Activated CD8-positive, alpha-beta memory T cell treated with anti-CD3 and anti-CD28 coated beads for 48 hours (primary cell): Measurements from ENCODE around the gene LCE1A.

Experiments
- DNase-seq, 3 experiments: peaks; one replicate each; pipeline ENCODE4 v3.0.0-alpha.2; 2020; ENCODE audit warnings: low read depth in 2 of 3, low spot score in 2 of 3

The LCE1A gene

DNA sequence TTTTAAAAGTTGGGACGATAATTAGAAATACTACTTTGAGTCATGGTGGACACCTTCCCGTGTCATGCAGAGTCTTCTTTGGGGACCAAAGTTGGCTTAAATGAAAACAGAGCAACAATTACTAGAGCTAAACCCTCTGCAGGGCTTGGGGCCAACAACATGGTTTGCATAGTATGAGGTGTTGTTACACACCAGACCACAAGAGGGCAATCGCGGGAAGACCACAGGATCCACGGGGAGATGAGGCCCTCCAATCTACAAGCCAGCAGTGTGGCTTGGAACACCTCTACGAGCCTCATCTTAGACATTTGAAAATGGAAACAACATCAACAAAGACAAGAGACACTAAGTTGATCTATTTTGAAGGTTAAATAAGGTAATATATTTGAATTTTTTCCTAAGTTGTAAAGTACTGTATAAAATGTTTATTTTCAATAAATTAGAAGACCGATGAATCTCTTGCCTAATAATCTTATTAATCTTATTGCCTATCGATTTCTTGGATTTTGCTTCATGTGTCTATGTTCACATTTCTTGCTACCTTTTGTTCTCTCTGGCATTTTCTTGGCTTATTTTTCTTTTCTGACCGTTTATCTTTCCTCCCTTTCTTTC is 42.6 kb downstream of the LCE1A start:
- DNase-seq = peak in 2 of 3 experiments; percentile 2 to 34

DNA sequence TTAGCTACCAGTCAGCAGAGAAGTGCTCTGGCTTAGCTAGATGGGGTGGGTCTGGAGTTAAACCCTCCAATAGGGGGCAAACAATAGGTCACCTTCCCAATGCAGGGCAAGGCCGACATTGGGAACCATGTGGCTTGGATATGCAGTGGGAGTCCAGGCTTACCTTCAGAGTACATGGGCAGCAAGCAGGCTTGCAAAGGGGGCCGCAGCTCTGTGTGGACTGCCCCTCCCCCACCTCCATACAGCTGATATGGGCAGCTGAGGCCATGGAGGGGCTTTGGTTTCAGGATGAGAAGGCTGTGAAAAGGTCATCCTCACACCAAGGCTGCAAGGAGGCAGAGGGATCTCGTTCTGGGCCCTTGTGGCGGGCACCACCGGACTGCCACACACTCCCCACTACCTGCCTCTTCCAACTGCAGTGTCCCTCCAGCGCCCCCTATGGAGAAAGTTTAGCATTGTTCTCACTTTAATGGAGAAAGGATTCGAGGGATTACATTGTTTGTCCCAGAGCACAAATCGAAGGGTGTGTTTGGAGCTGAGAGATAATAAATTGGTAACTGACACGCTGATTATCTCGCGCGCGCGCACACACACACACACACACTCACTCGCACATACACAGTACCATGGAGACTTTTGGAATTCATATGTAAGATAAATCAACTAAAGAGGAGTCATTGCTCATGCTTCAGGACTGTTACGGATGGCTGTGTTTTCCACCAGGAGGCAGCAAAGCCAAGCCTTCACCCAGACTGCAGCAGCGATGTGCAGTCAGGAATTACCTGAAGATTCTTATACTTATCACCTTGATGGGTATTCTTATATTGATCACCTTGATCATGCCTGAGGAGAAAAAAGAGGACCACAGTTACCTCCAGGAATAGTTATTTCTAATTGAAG is 43.8 kb downstream of the LCE1A start:
- DNase-seq = no peak

DNA sequence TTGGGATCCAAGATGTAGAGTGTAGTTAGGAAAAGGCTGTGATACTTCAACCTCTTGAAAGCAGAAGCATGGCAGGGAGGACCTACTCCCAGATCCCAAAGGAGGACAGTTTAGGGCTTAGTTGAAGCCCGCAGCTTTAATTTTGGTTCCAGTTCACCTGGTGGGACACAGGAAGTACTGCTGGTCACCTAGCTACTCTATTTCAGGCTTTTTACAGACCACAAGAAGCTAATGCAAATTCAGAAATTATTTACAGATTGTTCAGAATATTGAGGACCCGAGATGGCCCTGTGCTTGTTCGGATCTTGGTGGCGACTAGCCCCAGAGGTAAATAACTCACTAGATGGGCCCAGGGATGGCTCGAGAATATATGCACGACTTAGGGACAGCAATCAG is 44.5 kb downstream of the LCE1A start:
- DNase-seq = no peak

DNA sequence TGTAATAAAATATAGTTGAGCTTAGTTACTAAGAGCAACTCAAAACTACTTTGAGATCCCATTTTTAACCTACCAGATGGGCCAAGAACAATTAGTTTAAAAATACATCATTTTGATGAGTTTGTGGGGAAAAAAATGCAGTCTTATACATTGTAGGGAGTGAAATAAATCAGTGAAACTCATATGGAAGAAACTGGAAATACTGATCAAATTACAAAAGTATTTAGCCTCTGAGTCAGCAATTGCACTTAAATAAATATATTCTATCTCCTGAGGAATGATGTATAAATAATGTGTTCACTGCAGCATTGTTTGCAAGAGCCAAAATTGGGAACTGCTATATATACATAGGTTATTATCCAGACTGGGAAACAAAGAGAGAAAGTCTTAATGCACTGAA is 46.2 kb downstream of the LCE1A start:
- no peak for DNase-seq

DNA sequence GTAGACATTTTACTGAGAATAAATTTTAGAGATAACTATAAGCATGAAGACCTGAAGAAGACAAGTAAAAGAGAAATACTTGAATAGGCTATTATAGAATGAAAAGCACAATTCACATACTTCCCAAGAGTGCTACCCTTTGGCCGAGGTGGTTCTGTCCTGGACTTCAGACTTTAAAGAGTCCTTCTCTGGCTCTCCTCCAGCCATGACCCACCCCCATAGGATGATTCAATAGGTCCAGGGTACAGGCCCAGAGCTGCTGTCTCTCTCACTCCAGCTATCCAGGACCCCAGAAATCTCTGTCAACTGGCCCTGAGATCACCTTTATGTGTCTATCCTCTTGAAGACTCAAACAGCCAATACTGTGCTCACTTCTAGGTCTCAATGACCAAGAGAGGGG is 49.6 kb downstream of the LCE1A start:
- no peak for DNase-seq
